Ramos (cell line): ENCODE data around the gene MRI1.
"Not testable (repeated sequence)": the region's sequence is repeated elsewhere in the genome, so short reads cannot be mapped to it uniquely, and the experiment has no call there.

Experiments
- in situ Hi-C: fragments of 300-500 bp; cut with MboI; formaldehyde crosslinking; loops from one replicate; pipeline ENCODE4 v1.14.3; 2022; ENCODE audit warnings: low sequenced_read_pairs; ENCODE audit not compliant: unreplicated experiment

MRI1 gene

DNA sequence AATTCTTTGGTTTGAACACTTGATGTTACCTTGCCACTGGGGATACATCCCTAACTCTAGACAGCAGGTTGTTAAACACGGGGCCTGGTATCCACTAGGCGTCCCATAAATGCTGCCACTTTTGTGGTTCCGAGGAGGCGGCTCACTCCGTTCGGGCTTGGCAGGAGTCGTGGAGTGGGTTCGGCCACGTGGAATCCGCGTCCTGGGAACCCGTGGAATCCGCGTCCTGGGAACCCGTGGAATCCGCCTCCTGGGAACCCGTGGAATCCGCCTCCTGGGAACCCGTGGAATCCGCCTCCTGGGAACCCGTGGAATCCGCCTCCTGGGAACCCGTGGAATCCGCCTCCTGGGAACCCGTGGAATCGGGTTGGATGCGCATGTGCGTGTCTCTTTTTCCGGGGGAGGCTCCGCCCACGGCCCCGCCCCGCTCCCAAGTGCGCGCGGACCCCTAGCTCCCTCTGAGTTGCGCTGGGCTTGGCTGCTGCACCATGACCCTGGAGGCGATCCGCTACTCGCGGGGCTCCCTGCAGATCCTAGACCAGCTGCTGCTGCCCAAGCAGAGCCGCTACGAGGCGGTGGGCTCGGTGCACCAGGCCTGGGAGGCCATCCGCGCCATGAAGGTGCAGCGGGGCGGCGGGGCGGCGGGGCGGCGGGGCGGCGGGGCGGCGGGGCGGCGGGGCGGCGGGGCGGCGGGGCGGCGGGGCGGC is at the start of gene MRI1:
Gene MRI1 (plus strand): TSS at position 422 of the 707 bp plus-strand sequence. CDS start 67 bp downstream, at position 489.
- in situ Hi-C loops: no loop called here

DNA sequence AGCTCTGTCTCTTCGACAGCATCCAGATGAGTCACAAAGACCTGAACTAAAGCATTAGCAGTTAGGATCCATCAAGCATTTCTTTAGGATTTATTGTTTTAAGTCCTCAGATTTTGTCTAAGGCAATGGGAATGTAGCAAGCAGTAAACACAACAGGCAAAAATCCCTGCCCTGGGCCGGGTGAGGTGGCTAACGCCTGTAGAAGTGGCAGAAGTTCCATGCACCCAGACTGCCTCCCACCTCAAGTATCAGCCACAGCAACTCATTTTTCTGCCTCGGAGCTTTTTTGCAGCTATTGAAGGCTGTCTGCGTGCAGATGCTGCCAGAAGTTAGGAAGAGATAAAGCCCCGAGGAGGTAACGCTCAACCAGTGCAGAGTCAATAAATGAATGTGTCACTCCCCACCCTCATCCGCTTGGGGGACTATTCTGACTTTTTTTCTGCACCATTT is 47.1 kb upstream of the MRI1 start:
- in situ Hi-C loops: no loop called here

DNA sequence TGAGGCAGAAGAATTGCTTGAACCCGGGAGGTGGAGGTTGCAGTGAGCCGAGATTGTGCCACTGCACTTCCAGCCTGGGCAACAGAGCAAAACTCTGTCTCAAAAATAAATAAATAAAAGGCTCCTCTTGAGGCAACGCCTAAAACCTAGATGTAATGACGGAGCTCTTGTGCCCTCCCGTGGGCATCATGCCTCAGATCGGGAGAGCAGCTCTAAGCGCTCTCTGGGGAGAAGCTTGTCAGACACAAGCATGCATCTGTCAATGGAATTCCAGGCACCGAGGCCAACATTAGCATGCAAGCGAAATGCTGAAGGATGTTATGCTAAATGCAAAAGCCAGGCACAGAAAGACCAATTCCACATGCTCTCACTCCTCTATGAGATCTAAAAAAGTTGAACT is 45.6 kb upstream of the MRI1 start:
- in situ Hi-C loops: no loop called here

DNA sequence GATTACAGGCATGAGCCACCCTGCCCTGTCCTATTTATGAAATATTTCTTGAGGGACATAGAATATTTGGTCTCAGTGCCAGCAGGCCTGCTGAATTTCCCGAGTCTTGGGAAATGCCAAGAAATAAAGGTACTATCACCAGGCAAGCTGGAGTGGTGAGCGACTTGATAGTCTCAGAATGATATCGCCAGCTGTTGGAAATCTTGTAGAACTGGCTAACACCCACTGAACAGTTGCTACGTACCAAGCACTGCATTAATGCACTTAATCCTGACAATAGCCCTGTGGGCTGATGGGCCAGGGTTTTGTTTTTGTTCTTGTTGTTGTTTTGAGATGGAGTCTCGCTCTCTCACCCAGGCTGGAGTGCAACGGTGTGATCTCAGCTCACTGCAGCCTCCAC is 42.2 kb upstream of the MRI1 start:
- in situ Hi-C loops: no loop called here

DNA sequence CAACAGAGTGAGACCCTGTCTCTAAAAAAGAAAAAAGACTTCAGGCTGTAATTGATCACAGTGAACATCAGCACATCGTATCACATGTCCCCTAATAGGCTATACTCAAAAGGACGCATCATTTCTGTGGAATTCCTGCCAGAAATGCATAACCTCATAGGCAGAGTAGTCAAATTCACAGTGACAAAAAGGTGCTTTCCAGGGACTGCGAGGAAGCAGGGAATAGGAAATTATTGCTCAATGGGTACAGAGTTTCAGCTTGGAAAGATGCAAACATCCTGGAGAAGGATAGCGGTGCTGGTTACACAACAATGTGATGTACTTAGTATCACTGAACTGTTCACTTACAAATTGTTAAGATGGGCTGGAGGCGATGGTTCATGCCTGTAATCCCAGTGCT is 41.1 kb upstream of the MRI1 start:
- in situ Hi-C loops: no loop called here

DNA sequence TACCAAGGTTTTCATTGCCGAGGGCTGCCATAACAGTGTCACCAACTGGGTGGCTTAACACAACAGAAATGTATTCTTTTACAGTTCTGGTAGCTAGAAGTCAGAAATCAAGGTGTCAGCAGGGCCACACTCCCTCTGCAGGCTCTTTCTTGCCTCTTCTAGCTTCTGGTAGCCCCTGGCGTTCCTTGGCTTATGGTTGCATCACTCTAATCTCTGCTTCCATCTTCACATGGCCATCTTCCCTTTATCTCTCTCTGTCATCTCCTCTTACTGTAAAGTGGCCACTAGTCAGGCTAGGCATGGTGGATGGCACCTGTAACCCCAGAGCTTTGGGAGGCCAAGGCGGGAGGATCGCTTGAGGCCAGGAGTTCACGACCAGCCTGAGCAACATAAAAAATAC is 38.0 kb upstream of the MRI1 start:
- in situ Hi-C loops: no loop called here

DNA sequence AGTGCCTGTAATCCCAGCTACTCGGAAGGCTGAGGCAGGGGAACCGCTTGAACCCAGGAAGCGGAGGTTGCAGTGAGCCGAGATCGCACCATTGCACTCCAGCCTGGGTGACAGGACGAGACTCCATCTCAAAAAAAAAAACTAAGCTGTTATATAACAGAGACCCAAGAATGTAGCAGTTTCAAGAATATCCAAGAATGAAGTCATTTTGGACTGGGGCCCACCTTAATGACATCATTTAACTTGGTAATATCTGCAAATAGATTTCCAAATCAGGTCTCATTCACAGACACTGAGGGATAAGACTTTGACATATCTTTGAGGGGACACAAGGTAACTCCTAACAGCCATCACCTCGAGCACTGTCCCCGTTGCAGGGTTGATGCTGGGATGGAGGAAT is 36.5 kb upstream of the MRI1 start:
- in situ Hi-C loops: no loop called here

GRCh38 chr19:13729859-13730258 is 34.5 kb upstream of the MRI1 start:
- in situ Hi-C loops: no loop called here

GRCh38 chr19:13731147-13731964 is 33.0 kb upstream of the MRI1 start:
- in situ Hi-C loops: no loop called here

DNA sequence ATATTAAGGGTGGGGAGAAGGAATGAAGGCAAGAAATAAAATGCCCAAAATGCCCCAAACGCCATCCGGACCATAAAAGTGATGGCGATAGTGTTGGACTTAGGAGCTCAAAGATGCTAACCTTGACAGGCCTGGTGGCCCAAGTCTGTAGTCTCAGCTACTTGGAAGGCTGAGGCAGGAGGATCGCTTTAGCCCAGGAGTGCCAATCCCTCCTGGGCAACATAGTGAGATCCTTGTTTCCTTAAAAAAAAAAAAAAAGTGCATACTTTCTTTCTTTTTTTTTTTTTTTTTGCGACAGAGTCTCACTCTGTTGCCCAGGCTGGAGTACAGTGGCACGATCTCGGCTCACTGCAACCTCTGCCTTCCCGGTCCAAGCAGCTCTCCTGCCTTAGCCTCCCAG is 32.0 kb upstream of the MRI1 start:
- in situ Hi-C loops: no loop called here

DNA sequence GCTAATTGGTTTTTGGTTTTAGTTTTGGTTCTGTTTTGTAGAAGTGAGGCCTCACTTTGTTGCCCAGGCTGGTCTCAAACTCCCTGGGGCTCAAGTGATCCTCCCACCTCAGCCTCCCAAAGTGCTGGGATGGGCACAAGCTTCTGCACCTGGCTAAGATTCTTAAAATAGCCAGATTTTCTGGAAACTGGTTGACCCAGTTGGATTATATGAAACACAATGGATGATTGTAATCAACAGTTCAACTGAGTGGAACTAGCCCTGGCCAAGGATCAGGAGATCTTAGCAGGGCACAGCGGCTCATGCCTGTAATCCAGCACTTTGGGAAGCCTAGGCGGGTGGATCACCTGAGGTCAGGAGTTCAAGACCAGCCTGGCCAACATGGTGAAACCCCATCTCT is 29.6 kb upstream of the MRI1 start:
- in situ Hi-C loops: no loop called here

DNA sequence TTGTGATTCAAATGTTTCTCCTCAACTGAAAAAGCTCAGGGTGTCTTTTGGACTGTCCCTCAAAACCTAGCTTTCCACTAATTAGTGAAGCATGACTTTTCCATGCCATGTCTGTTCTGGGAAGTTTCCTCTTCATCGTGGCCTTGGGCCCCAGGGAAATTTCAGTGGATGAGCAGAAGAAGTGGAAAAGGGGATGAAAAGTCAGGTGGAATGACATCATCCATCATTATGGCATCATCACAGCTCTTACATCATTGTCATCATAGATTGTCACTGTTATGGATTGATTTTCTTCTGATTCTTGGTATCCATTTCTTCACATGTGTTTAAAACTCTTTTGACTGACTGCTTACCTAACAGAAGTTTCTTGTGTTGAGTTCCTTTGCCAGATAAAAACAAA is 26.2 kb upstream of the MRI1 start:
- in situ Hi-C loops: no loop called here

DNA sequence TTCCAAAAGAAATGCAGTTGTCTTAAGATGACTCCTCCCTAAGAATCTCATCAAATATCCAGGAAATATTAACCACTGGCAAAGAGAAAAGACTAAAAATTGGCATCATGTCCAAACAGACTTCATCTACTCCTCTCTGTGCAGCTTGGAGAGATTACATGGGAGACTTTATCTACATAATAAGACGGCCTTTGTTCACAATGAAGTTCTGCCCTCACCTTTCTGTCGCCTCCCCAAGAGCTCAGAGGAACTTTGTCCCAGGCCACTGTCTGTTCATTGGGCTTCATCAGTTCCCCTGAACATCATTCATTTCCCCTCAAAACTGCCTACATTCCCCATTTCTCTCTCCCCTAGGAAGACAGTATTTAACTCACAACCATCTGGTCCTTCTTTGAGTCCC is 22.4 kb upstream of the MRI1 start:
- in situ Hi-C loops: no loop called here

DNA sequence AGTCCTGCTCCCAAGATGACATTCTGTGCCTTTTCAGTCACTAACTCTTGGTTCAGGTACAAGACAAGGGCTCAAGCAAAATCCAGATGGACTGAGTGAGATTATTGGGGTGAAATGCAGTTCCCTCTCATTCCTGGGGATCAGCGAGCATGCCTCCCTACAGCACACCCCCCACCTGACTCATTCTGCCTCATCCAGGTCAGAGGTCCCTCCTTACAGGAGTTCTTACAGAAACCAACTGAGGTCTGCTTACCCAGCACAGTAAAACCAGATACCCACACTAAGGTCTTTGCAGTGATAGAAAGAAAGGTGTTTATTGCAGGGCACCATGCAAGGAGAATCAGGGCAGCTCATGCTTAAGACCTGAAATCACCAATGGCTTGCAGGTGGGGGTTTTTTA is 21.6 kb upstream of the MRI1 start:
- in situ Hi-C loops: no loop called here

DNA sequence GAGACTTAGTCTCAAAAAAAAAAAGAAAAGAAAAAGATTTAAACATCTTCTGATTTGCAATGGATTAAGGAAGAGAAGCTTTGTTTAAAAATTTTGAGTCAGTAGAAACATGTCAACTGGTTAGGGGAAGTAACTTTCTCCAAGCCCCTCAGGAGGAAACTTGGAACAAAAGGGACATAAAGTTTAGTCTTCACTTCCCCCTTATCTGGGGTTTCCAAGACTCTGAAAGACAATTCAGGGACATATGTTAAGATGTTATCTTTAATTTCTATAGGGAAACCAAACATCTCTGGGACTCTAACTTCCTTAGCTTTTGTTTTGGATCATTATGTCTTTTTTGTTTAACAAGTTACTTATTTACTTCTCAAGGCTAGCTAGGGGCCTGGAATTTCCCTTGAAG is 20.1 kb upstream of the MRI1 start:
- in situ Hi-C loops: no loop called here

DNA sequence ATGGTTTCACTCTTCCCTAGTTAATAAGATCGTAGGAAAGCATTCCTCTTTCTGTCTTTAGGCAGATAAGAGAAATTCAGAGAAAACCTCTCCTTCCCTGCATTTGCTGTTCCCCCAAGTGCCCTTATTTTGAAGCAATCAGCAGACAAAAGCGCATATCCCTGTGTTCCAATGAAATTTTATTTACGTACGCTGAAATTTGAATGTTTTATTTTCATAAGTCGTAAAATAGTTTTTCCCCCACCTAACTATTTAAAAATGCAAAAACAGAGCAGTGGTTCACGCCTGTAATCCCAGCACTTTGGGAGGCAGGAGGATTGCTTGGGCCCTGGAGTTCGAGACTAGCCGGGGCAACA is 17.2 kb upstream of the MRI1 start:
- in situ Hi-C loops: no loop called here

DNA sequence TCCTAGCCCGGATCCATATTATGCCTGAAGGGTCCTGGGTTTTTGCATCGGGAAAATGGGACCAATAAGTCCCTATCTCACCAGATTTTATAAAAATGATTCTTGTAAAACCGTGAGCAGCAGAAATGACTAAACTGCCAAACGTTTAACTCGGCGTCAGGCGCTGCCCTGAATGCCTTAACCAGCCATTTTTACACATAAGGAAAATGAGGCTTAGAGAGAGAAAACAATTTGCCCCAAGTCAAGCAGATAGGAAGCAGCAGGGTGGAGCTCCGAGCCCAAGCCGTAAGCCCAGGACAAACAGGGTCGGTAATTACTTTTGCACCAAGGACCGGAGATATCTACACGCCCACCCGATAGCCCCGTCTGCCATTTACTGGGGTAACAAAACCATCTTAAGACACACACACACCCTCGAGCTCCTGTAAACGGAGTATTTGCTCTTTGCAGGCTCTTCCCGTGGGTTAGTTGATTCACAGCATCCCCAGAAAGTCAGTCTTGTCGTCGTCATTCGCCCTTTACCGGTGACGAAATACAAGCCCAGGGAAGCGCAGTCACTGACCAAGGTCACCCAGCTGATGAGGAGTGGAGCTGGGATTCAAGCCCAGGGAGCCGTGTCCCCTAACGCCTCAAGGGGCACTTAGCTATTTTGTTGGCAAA is 16.0 kb upstream of the MRI1 start:
- in situ Hi-C loops: no loop called here

DNA sequence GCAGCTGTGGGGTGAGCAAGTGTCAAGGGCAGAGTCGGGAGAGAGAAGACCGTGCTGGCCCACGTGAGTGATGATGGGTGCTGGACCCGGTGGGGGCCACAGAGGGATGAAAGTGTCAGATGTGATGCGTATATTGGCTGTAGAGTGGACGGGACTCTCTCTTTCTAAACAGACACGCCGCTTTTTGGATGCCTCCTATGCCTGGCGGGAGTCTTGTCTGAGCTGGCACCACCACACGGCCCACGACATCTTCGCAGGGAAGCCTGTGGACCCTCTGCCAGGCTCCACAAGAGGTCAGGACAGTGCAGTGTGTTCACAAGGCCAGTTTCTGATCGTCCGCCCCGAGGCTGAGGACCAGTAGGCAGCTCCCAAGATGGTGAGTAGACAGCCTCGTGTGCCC is 12.9 kb upstream of the MRI1 start:
- in situ Hi-C loops: no loop called here

DNA sequence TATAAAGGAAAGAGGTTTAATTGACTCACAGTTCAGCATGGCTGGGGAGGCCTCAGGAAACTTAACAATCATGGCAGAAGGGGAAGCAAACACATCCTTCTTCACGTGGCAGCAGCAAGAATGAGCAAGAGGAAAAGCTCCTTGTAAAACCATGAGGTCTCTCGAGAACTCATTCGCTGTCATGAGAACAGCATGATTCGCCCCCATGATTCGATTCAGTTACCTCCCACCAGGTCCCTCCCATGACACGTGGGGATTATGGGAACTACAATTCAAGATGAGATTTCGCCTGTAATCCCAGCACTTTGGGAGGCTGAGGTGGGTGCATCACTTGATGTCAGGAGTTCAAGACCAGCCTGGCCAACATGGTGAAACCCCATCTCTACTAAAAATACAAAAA is 10.7 kb upstream of the MRI1 start:
- in situ Hi-C loops: not testable (repeated sequence)

DNA sequence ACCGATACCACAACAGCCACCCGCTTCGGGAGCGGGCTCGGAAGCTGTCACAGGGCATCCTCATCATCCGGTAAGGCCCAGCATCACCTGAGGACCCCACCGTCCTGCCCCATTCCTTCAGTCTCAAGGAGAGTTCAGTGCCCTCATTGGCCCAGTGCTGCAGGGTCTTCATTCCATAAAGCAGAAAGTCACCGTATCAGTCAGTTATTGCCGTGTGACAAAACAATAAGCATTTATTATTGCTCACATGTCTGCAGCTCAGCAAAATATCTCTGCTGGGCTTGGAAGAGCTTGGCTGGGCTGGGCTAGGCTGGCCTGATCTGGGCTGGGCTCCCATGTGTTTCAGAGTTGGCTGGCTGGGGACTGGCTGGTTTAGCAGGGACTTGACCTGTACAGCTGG is 8.1 kb upstream of the MRI1 start:
- in situ Hi-C loops: no loop called here
